NCI-H748 treated with DMSO at 0.1 percent for 48 hours (cell line): Measurements from ENCODE around the gene PRTN3.
A peak's percentile ranks its signal among the peaks of the same experiment; 100 is the strongest.
"Not testable (repeated sequence)": the region's sequence is repeated elsewhere in the genome, so short reads cannot be mapped to it uniquely, and the experiment has no call there.

Experiments used
- DNase-seq: peaks from one replicate; lab custom pipeline; 2025; lab: John Stamatoyannopoulos, UW

The PRTN3 gene

GRCh38 chr19:848386-848921, 7.7 kb downstream of the PRTN3 start:
- DNase-seq, result no peak

- DNase-seq, result not testable (repeated sequence)
Observed at GRCh38 chr19:849195-849594, 8.4 kb downstream of the PRTN3 start.

GRCh38 chr19:850221-850978, 9.6 kb downstream of the PRTN3 start:
- no peak for DNase-seq

DNA sequence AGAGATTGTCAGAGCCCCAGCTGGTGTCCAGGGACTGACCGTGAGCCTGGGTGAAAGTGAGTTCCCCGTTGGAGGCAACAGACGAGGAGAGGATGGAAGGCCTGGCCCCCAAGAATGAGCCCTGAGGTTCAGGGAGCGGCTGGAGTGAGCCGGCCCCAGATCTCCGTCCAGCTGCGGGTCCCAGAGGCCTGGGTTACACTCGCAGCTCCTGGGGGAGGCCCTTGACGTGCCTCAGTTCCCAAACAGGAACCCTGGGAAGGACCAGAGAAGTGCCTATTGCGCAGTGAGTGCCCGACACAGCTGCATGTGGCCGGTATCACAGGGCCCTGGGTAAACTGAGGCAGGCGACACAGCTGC, 10.2 kb downstream of the PRTN3 start:
- DNase-seq, result no peak

DNA sequence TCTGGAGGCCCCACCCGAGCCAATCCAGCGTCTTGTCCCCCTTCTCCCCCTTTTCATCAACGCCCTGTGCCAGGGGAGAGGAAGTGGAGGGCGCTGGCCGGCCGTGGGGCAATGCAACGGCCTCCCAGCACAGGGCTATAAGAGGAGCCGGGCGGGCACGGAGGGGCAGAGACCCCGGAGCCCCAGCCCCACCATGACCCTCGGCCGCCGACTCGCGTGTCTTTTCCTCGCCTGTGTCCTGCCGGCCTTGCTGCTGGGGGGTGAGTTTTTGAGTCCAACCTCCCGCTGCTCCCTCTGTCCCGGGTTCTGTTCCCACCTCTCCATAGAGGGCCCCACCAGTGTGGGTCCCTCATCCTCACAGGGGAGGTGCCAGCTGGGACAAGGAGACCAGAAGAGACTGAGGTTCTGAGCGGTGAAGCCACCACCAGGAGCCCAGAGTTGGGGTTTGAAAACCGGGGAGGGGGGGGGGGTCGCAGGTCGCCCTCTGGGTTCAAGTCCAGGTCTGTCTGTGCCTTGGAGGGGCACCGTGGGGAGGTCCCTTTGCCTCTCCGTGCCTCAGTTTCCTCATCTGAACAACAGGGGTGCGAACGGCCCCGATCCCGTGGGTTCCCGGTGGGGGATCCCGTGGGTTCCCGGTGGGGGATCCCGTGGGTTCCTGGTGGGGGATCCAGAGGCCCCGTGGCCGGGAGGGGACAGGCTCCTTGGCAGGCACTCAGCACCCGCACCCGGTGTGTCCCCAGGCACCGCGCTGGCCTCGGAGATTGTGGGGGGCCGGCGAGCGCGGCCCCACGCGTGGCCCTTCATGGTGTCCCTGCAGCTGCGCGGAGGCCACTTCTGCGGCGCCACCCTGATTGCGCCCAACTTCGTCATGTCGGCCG, 11.6 kb downstream of the PRTN3 start, which contains the start of gene ELANE:
Gene ELANE (plus strand): TSS at position 168 of the 878 bp plus-strand sequence. CDS start 26 bp downstream, at position 194.
- no peak for DNase-seq

GRCh38 chr19:853014-853585, 12.3 kb downstream of the PRTN3 start:
- DNase-seq, result no peak

DNA sequence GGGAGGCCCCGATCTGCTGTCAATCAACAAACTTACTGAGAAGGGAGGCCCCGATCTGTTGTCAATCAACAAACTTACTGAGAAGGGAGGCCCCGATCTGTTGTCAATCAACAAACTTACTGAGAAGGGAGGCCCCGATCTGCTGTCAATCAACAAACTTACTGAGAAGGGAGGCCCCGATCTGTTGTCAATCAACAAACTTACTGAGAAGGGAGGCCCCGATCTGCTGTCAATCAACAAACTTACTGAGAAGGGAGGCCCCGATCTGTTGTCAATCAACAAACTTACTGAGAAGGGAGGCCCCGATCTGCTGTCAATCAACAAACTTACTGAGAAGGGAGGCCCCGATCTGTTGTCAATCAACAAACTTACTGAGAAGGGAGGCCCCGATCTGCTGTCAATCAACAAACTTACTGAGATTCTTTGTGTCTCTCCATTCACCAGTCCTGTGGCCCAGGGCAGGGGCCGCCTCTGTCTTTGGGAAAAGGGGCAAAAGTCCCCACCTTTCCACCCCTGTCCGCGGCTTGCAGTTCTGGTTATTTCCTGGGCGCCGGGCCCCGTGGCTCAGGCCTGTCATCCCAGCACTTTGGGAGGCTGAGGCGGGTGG, 12.9 kb downstream of the PRTN3 start:
- DNase-seq, result not testable (repeated sequence)

GRCh38 chr19:854549-854948, 13.8 kb downstream of the PRTN3 start:
- no peak for DNase-seq

DNA sequence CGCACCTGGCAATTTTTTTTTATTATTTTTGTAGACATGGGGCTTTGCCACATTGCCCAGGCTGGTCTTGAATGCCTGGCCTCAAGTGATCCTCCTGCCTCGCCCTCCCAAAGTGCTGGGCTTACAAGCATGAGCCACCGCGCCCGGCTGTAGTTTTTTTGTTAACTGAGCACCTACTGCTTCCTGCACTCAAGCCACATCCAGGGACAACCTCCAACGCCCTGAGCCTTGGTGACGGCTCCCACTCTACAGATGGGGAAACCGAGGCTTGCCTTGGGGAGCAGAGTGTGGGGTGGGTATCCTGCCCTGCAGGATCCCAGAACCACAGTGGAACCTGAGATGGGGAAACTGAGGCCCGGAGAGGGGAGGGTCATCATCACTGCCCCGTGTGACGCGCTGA, 14.3 kb downstream of the PRTN3 start:
- no peak for DNase-seq

GRCh38 chr19:855566-856120, 14.8 kb downstream of the PRTN3 start:
- DNase-seq, result no peak

DNA sequence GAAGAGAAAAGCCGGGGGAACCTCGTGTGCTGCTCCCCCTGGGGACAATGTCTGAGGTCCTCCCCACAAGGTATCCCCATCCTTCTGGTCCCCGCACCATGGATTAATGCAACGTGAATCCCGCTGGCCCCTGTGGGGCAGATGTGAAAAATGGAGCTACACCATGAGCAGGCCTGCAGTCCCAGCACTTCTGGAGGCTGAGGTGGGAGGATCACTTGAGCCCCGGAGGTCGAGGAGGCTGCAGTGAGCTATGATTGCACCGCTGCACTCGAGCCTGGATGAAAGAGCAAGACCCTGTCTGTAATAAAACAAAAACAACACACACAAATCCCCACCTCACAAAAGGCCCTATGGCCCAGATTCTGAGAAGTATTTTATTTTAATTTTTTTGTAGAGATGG, 17.5 kb downstream of the PRTN3 start:
- no peak for DNase-seq

GRCh38 chr19:858868-859843, 18.4 kb downstream of the PRTN3 start, which contains the start of gene CFD:
CFD (plus strand) TSS chr19:859664; CDS start chr19:859690, 26 bp downstream.
- DNase-seq, result no peak

GRCh38 chr19:861141-861755, 20.4 kb downstream of the PRTN3 start:
- no peak for DNase-seq

GRCh38 chr19:861756-862580, 21.2 kb downstream of the PRTN3 start:
- DNase-seq, result peak; percentile 8

DNA sequence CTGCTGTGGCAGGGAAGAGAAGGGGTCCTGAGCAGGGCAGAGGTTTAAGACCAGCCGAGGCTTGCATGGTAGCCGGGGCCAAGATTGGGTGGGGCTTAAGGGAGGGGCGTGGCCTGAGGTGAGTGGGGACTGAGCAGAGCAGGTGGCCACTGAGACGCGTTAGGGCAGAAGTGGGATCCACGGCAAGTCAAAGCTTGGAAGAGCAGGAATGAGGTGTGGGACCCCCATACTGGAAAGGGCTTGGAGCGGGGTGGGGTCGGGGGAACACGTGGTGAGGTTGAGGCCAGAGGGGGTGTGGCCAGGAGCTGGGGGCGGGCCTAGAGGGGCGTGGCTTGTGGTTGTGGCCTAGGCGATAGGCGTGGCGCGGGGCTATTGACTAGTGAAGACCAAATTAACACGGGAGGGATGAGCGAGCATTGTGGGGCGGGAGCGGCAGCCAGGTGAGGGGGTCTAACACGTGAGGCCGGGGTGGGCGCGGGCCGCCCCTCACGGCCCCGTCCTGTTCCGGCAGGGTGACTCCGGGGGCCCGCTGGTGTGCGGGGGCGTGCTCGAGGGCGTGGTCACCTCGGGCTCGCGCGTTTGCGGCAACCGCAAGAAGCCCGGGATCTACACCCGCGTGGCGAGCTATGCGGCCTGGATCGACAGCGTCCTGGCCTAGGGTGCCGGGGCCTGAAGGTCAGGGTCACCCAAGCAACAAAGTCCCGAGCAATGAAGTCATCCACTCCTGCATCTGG, 21.9 kb downstream of the PRTN3 start:
- no peak for DNase-seq

DNA sequence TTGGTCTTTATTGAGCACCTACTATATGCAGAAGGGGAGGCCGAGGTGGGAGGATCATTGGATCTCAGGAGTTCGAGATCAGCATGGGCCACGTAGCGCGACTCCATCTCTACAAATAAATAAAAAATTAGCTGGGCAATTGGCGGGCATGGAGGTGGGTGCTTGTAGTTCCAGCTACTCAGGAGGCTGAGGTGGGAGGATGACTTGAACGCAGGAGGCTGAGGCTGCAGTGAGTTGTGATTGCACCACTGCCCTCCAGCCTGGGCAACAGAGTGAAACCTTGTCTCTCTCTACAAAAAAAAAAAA, 22.5 kb downstream of the PRTN3 start:
- DNase-seq, result no peak

DNA sequence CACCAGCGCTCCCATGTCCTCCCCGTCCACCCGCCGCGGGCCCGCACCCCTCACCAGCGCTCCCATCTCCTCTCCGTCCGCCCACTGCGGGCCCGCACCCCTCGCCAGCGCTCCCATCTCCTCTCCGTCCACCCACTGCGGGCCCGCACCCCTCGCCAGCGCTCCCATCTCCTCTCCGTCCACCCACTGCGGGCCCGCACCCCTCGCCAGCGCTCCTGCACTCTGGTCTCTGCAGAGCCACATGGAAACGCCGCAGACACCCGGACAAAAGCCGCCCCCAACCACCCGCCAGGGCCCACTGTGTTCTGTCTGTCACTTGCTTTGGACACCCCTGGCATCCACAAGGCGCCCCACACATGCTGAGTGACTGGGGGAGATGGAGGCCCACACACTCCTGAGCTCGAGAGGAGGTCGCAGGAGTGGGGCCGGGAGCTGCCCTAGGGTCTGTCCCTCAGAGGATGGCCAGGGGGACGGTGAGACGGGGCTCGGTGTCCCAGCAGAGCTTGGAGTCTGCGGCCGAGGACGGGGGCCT, 26.0 kb downstream of the PRTN3 start:
- DNase-seq, result no peak

GRCh38 chr19:867301-867793, 26.5 kb downstream of the PRTN3 start:
- no peak for DNase-seq
